PFSK-1 (cell line): ENCODE measurements around the gene CTDSP2.

Experiments used
- FOXP2 ChIP-seq: optimal IDR thresholded peaks from 2 replicates; pipeline ENCODE3; 2011; ENCODE audit warnings: borderline replicate concordance, control low read depth, inconsistent platforms; ENCODE audit not compliant: insufficient read depth; ENCODE audit errors: extremely low read length, extremely low read depth
- POLR2AphosphoS5 ChIP-seq: IDR thresholded peaks from 2 replicates; pipeline ENCODE4 v1.6.1; 2012; ENCODE audit warnings: low read depth, mild to moderate bottlenecking, control low read depth, low read length, moderate library complexity
- REST ChIP-seq, 2 experiments: IDR thresholded peaks; 2 replicates each; pipeline versions ENCODE4 v1.6.1 to v1.8.0; 2011 to 2012; ENCODE audit warnings: low read depth in 2 of 2, low read length in 2 of 2, control low read depth in 1 of 2, inconsistent platforms in 1 of 2, mild to moderate bottlenecking in 1 of 2, moderate library complexity in 1 of 2; ENCODE audit not compliant: insufficient read depth in 1 of 2
- SIN3A ChIP-seq: IDR thresholded peaks from 2 replicates; pipeline ENCODE4 v1.6.1; 2012; ENCODE audit warnings: mild to moderate bottlenecking, low read length, moderate library complexity, borderline replicate concordance; ENCODE audit not compliant: insufficient read depth
- TAF1 ChIP-seq: IDR thresholded peaks from 2 replicates; pipeline ENCODE4 v1.6.1; 2012; ENCODE audit warnings: low read length, control low read depth, borderline replicate concordance; ENCODE audit not compliant: insufficient read depth

Gene CTDSP2

GRCh38 chr12:57817261-57817989 lies 29.1 kb downstream of the CTDSP2 start:
- TF ChIP-seq FOXP2 = no peak
- no peak for TF ChIP-seq REST (IDR thresholded peaks at IDR 0.05; ENCODE audit: insufficient read depth in 1 of 2, low read depth in 2 of 2, low read length in 2 of 2)
- TF ChIP-seq SIN3A = no peak
- TF ChIP-seq POLR2AphosphoS5 = 0 out of 2 replicates have a peak, but pooled peaks have one; percentile 58

GRCh38 chr12:57816855-57817151 lies 29.7 kb downstream of the CTDSP2 start:
- TF ChIP-seq POLR2AphosphoS5 = no peak

GRCh38 chr12:57816001-57816854 lies 30.3 kb downstream of the CTDSP2 start:
- TF ChIP-seq POLR2AphosphoS5 = no peak; the same call in 1 of the 2 replicates
- no peak for TF ChIP-seq TAF1
- TF ChIP-seq SIN3A = no peak
- no peak for TF ChIP-seq FOXP2
- TF ChIP-seq REST (IDR thresholded peaks at IDR 0.05; ENCODE audit: insufficient read depth in 1 of 2, low read depth in 2 of 2, low read length in 2 of 2) = no peak

GRCh38 chr12:57815177-57816000 lies 31.1 kb downstream of the CTDSP2 start:
- no peak for TF ChIP-seq TAF1
- TF ChIP-seq FOXP2 = no peak
- no peak for TF ChIP-seq SIN3A
- no peak for TF ChIP-seq POLR2AphosphoS5
- no peak for TF ChIP-seq REST (IDR thresholded peaks at IDR 0.05; ENCODE audit: insufficient read depth in 1 of 2, low read depth in 2 of 2, low read length in 2 of 2)

GRCh38 chr12:57813971-57814772 lies 32.4 kb downstream of the CTDSP2 start:
- TF ChIP-seq FOXP2 (no peak), POLR2AphosphoS5 (no peak), REST (IDR thresholded peaks at IDR 0.05; ENCODE audit: insufficient read depth in 1 of 2, low read depth in 2 of 2, low read length in 2 of 2) (no peak), SIN3A (no peak), TAF1 (no peak)
